GM19452 (cell line): Measurements from ENCODE around the gene ZBTB39.
"Not testable (repeated sequence)": the region's sequence is repeated elsewhere in the genome, so short reads cannot be mapped to it uniquely, and the experiment has no call there.

Experiments used
- ATAC-seq: cut with Tn5 transposase; IDR thresholded peaks from one replicate; pipeline ENCODE4 v1.9.1; 2021; ENCODE audit not compliant: unreplicated experiment

ZBTB39 gene

GRCh38 chr12:56982578-56983236 is 23.6 kb downstream of the ZBTB39 start:
- ATAC-seq: not testable (repeated sequence)

DNA sequence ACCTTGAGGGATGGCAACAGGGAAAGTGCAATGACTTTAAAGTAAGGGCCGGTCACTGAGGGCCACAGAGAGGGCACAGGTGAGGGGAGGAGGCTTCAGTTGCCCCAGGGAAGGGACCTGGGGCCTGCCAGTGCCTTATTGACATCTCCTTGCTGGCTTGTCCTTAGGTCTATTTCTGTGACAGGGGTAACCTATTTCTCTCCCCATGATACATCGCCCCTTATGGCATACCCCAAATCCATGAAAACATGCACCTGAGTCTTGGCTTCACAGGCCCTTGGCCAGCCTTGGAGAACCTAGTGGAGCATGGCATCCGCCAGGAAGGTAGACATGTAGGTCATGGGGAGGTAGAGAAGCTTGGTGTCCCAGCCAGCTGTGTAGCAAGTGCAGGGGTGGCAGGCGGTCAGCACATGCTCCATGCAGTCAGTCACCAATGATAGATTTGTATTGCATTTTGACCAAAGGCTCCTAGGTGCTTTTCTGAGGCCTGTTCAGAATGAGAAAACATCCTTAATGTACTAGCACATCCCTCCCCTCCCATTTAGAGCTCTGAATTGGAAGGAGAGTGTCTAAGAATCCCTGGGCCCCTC is 25.3 kb downstream of the ZBTB39 start:
- ATAC-seq: no peak

DNA sequence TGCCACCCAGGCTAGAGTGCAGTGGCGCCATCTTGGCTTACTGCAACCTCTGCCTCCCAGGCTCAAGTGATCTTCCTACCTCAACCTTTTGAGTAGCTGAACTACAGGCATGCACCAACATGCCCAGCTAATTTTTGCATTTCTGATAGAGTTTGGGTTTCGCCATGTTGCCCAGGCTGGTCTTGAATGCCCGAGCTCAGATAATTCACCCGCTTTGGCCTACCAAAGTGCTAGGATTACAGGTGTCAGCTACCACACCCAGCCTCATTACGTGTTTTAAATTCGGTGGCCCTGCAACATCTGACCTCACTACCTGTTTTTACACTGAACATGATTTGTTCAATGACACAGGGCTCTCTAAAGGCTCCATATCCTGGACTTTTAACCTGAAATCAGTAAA is 26.1 kb downstream of the ZBTB39 start:
- no peak for ATAC-seq

DNA sequence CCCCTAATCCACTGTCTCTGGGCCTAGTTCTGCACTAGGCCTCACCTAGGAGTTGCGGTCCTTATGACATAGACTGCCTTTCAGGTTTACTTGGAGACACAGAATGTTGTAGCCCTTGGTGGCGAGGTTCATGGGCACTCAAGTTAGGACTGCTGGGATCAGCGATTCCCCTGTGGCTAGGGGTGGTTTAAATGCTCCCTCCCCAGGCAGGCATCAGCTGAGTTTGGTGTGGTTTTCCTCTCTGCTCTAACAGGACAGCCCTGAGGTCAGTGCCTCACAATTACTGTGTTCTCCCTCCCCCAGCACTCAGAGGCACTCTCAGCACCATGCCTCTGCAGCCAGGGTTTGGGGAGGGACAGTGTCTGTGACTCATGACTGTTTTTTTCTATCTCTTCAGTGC is 26.7 kb downstream of the ZBTB39 start:
- ATAC-seq: no peak

GRCh38 chr12:56978397-56979138 is 27.8 kb downstream of the ZBTB39 start:
- no peak for ATAC-seq

DNA sequence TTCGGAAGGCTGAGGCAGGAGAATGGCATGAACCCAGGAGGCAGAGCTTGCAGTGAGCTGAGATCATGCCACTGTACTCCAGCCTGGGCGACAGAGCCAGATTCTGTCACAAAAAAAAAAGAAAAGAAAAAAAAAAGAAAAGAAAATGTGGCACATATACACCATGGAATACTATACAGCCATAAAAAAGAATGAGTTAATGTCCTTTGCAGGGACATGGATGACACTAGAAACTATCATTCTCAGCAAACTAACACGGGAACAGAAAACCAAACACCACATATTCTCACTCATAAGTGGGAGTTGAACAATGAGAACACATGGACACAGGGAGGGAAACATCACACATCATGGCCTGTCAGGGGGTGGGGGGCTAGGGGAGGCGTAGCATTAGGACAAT is 29.0 kb downstream of the ZBTB39 start:
- ATAC-seq: not testable (repeated sequence)

GRCh38 chr12:56974224-56974623 is 32.1 kb downstream of the ZBTB39 start:
- ATAC-seq: not testable (repeated sequence)

GRCh38 chr12:56968910-56969309 is 37.4 kb downstream of the ZBTB39 start:
- not testable (repeated sequence) for ATAC-seq

DNA sequence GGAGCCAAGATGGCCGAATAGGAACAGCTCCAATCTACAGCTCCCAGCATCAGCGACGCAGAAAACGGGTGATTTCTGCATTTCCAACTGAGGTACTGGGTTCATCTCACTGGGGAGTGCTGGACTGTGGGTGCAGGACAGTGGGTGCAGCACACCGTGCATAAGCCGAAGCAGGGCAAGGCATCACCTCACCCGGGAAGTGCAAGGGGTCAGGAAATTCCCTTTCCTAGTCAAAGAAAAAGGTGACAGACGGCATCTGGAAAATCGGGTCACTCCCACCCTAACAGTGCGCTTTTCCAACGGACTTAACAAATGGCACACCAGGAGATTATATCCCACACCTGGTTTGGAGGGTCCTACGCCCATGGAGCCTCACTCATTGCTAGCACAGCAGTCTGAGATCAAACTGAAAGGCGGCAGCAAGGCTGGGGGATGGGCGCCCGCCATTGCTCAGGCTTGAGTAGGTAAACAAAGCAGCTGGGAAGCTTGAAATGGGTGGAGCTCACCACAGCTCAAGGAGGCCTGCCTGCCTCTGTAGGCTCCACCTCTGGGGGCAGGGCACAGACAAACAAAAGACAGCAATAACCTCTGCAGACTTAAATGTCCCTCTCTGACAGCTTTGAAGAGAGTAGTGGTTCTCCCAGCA is 40.2 kb downstream of the ZBTB39 start:
- ATAC-seq: not testable (repeated sequence)

DNA sequence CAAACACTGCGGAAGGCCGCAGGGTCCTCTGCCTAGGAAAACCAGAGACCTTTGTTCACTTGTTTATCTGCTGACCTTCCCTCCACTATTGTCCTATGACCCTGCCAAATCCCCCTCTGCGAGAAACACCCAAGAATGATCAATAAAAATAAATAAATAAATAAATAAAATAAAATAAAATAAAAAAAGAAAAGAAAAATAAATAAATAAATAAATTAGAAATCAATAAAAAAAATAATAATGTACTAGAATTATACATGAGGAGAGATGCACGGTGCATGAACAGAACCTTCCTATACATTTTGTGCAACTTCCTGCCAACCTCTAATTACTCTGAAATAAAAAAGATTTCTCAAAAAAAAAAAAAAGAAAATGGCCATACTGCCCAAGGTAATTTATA is 41.2 kb downstream of the ZBTB39 start:
- ATAC-seq: not testable (repeated sequence)

GRCh38 chr12:56963557-56963956 is 42.8 kb downstream of the ZBTB39 start:
- ATAC-seq: not testable (repeated sequence)

- ATAC-seq: not testable (repeated sequence)
Measured at GRCh38 chr12:56962247-56962646, 44.1 kb downstream of the ZBTB39 start.

DNA sequence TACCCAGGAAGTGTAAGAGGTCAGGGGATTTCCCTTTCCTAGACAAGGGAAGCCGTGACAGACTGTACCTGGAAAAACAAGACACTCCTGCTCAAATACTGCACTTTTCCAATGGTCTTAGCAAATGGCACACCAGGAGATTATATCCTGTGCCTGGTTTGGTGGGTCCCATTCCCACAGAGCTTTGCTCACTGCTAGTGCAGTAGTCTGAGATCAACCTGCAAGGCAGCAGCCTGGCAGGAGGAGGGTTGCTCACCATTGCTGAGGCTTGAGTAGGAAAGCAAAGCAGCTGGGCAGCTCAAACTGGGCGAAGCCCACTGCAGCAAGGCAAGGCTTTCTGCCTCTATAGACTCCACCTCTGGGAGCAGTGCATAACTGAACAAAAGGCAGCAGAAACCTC is 47.9 kb downstream of the ZBTB39 start:
- no peak for ATAC-seq

- no peak for ATAC-seq
Measured at GRCh38 chr12:56957229-56958052, 48.9 kb downstream of the ZBTB39 start, which contains the start of gene RDH16. Gene RDH16, minus strand, starts transcription at chr12:56957608. Its CDS starts 146 bp downstream, at chr12:56957462.

GRCh38 chr12:56955631-56956256 is 50.6 kb downstream of the ZBTB39 start:
- no peak for ATAC-seq

GRCh38 chr12:56954958-56955355 is 51.4 kb downstream of the ZBTB39 start:
- no peak for ATAC-seq

- no peak for ATAC-seq
Measured at GRCh38 chr12:56954057-56954957, 52.0 kb downstream of the ZBTB39 start.

DNA sequence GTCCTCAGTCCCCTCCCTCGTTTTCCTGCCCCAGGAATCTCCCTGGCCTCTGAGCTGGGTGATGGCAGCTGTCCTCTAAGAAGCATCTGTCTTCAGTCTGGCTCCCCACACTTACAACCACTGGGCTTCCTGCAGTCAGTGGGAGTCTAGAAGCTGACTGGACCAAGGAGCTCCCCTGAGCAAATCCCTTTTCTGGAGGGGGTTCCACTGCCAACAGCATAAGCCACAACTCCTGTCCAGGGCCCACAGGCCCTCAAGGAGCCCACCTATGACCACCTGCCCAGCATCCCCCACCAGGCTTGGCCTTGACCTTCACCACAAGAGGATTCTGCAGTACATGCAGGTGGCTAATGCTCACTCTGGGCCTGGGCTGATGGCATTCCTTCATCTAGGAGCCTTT is 53.0 kb downstream of the ZBTB39 start:
- no peak for ATAC-seq
